ENCODE measurements around the gene TMEM175.
"Not testable (repeated sequence)": the region's sequence is repeated elsewhere in the genome, so short reads cannot be mapped to it uniquely, and the experiment has no call there.

Gene TMEM175

DNA sequence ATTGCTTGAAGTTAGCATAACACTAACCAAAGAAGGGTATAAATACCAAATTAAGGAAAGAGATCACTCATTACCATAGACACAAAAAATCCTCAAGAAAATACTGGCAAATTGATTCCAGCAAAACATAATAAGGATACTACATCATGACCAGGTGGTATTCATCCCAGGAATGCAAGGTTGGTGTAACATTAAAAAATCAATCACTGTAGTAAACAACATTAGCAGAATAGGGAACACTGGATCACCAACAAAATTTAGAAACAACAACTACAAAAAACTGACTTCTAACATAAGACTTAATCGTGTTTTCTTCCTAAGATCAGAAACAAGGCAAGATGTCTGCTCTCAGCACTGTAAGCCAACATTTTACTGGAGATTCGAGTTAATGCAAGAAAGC lies 14.3 kb upstream of the TMEM175 start:
- no peak for FAIRE-seq

DNA sequence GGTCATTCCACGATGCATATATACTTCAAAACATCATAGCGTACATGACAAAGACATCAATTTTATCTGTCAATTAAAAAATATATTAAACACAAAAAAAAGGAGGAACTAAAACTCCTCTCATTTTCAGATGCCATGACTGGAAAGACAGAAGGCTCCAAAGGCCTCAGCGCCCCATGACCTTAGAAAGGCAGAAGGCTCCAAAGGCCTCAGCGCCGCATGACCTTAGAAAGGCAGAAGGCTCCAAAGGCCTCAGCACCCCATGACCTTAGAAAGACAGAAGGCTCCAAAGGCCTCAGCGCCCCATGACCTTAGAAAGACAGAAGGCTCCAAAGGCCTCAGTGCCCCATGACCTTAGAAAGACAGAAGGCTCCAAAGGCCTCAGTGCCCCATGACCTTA lies 13.7 kb upstream of the TMEM175 start:
- not testable (repeated sequence) for FAIRE-seq

DNA sequence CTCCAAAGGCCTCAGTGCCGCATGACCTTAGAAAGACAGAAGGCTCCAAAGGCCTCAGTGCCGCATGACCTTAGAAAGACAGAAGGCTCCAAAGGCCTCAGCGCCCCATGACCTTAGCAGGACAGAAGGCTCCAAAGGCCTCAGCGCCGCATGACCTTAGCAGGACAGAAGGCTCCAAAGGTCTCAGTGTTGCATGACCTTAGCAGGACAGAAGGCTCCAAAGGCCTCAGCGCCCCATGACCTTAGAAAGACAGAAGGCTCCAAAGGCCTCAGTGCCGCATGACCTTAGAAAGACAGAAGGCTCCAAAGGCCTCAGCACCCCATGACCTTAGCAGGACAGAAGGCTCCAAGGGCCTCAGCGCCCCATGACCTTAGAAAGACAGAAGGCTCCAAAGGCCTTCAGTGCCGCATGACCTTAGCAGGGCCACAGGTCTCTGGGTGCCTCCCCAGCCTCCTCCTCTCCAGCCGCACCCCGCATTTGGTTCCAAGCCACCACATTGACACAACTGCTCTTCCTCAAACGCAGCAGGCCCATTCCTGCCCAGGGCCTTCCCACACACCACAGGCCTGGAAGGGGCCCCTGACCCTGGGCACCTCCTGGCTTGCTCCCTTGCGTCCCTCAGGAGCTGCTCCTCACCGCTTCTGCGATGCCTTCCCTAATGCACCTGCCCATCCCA lies 13.1 kb upstream of the TMEM175 start:
- FAIRE-seq: not testable (repeated sequence)

GRCh38 chr4:921830-922331 lies 10.4 kb upstream of the TMEM175 start:
- FAIRE-seq: no peak

DNA sequence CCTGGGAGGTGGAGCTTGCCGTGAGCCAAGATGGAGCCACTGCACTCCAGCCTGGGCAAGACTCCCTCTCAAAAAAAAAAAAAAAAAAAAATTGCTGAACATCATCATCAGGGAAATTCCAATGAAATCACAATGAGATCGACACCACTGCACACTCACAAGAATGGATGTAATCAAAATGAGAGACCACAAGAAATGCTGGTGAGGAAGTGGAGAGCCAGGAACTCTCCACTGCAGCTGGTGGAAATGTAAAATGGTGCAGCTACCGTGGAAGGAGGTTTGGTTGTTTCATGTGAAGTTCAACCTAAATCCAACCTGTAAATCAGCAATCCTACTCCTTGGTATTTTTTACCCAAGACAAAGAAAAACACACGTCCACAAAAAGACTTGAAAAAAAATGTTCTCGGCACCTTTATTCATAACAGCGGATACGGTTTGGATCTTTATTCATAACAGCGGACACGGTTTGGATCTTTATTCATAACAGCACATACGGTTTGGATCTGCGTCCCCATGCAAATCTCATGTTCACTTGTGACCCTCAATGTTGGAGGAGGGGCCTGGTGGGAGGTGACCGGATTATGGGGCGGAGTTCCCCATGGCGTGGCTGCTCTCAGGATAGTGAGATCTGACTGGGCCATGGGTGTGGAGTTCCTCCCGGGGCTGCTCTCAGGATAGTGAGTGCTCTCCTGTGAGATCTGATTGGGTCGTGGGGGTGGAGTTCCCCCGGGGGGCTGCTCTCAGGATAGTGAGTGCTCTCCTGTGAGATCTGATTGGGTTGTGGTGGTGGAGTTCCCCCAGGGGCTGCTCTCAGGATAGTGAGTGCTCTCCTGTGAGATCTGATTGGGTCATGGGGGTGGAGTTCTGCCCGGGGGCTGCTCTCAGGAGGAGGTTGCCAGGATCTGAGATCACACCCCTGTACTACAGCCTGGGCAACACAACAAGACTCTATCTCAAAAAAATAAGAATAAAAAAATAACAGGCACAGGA lies 7.9 kb upstream of the TMEM175 start:
- no peak for FAIRE-seq

- FAIRE-seq: no peak
These were observed 7.1 kb upstream of the TMEM175 start for GRCh38 chr4:925171-925570.

- no peak for FAIRE-seq
These were observed 6.3 kb upstream of the TMEM175 start for GRCh38 chr4:925771-926500.

GRCh38 chr4:926538-926937 lies 5.7 kb upstream of the TMEM175 start:
- no peak for FAIRE-seq

- not testable (repeated sequence) for FAIRE-seq
These were observed 4.7 kb upstream of the TMEM175 start for GRCh38 chr4:927566-927965.

DNA sequence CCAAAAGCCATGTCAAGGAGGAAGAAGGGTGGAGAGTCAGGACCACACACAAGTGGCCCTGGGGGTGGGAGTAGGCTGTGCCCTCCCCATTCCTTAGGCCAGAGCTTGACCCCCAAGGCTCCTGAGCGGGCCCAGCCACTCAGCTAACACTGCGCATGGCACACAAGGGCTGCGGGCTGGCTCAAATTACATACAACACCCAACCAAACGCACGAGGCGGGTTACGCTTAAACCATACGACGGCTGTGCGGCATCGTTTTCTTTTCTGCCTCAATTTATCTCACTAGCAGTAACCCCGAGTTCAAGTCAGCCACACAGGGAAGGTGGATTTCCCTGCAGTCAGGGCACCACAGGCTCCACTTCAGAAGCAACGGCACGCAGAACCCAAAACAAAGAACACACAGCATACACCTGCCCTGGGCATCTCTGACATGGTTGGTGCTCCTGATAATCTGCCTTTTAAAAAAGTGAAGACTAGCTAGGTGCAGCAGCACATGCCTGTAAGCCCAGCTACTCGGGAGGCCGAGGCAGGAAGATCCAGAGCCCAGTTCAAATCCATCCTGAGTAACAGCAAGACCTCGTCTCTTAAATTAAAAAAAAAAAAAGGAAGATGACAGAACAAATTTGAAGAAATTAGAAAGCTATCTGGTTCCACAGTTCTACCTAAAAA lies 3.0 kb upstream of the TMEM175 start:
- no peak for FAIRE-seq

DNA sequence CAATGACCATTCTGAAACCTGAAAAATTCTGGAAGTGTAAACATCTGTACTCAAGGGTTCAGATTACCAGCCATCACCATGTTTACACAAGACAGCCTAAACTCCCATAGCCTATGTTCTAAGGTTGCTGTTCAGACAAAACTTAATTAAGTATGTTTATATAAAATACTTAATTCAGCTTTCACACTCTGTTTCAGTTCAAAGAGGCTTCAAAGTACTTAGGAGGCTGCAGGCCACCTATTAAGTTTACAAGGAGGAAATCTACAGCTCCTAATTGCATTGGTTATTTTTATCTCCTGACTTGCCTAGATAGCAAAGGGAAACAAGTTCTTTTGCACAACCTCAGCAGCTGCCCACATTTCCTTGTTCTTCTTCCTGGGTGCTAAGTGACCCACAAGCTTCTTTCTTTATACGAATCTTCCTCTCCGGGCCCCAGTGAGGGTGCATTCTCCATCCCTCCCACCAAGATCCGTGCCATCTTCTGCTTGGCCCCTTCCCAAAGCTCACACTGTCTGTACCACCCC lies 2.2 kb upstream of the TMEM175 start:
- FAIRE-seq: no peak

GRCh38 chr4:930827-931193 lies 1.4 kb upstream of the TMEM175 start:
- FAIRE-seq: no peak

- no peak for FAIRE-seq
These were observed 883 bp upstream of the TMEM175 start for GRCh38 chr4:931194-931959.

GRCh38 chr4:932713-933070 lies 432 bp downstream of the TMEM175 start:
- FAIRE-seq: no peak

- FAIRE-seq: not testable (repeated sequence)
These were observed 7.2 kb downstream of the TMEM175 start for GRCh38 chr4:939508-939907.

GRCh38 chr4:945274-946102 lies 13.2 kb downstream of the TMEM175 start:
- no peak for FAIRE-seq

DNA sequence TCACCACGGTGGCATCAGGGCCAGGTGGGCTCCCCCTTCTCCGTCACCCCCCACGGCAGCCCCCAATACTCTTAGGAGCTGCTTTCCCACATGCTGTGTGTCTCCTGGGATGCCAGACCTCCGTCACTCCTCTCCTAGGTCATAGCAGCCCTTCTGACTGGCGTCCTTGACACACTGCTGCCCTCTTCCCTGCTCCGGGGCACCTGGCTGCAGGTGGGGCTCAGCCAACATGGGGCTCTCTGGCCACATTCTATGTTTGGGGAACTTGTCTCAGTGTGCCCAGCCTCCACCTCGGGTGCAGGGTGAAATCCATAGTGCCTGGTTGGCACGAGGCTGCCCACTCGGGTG lies 13.8 kb downstream of the TMEM175 start:
- FAIRE-seq: no peak

DNA sequence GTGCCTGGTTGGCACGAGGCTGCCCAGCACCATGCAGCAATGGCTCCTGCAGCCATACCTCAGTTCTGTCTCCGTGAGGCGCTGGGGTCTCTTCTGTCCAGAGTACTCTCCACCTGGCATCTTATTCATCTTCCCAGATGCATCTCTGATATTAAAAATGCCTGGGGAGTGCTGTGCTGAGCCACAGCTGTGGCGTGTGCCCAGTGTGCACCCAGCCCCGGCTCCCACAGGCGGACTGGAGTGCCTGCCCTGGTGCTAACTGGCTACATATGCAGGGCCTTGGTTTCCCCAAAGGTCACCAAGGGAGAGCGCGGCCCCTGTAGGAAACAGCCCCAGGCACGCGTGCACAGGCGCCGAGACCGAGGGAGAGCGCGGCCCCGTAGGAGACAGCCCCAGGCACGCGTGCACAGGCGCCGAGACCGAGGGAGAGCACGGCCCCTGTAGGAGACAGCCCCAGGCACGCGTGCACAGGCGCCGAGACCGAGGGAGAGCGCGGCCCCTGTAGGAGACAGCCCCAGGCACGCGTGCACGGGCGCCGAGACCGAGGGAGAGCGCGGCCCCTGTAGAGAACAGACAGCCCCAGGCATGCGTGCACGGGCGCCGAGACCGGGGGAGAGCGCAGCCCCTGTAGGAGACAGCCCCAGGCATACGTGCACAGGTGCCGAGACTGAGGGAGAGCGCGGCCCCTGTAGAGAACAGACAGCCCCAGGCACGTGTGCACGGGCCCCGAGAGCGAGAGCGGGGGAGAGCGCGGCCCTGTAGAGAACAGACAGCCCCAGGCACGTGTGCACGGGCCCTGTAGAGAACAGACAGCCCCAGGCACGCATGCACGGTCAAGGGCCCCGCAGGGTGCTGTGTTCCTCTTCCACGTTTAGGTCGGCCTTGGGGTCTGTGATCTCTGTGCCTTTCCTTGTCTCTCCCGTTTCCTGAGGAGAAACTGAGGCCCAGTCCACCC lies 14.5 kb downstream of the TMEM175 start:
- no peak for FAIRE-seq

GRCh38 chr4:947491-947971 lies 15.3 kb downstream of the TMEM175 start:
- no peak for FAIRE-seq

All from G401.6 (cell line).